Gastrocnemius medialis (tissue), 4 donors: ENCODE data around the gene C3orf22. TPM values are rescaled to one million over a fixed set of nuclear protein-coding genes. Genes with fewer than 3 reads are reported as not detected.

Experiments used
- ATAC-seq, 2 donors: fragments of 150-250 bp; one replicate each; pipeline ENCODE4 v1.9.1; 2016
- DNase-seq, 2 donors: peaks; one replicate each; pipeline ENCODE4 v3.0.0-alpha.2; 2019
- H3K27ac ChIP-seq, 4 donors: fragments of 200-600 bp; sonication (generic); 1 replicate in 1 of 4; 2 replicates in 3 of 4; pipeline ENCODE4 v1.5.1; 2016 to 2018; ENCODE audit warnings: mild to moderate bottlenecking in 2 of 4, moderate library complexity in 1 of 4
- H3K27me3 ChIP-seq, 3 donors: fragments of 200-600 bp; sonication (generic) in 2 of 3; 1 replicate in 1 of 3; 2 replicates in 2 of 3; pipeline versions ENCODE4 v1.5.1 to v1.6.0; 2016 to 2019; ENCODE audit warnings: mild to moderate bottlenecking in 1 of 3, moderate library complexity in 1 of 3
- H3K36me3 ChIP-seq, 2 donors: fragments of 200-600 bp; sonication (generic) in 1 of 2; one replicate each; pipeline ENCODE4 v1.5.1; 2017 to 2018
- H3K4me1 ChIP-seq, 2 donors: fragments of 200-600 bp; sonication (generic) in 1 of 2; one replicate each; pipeline ENCODE4 v1.5.1; 2016 to 2017; ENCODE audit warnings: mild to moderate bottlenecking in 2 of 2
- H3K4me3 ChIP-seq, 4 donors: fragments of 200-600 bp; sonication (generic) in 3 of 4; 1 replicate in 1 of 4; 2 replicates in 3 of 4; pipeline ENCODE4 v1.5.1; 2016 to 2019; ENCODE audit warnings: mild to moderate bottlenecking in 2 of 4
- H3K9me3 ChIP-seq, 3 donors: fragments of 200-600 bp; sonication (generic) in 2 of 3; 1 replicate in 1 of 3; 2 replicates in 2 of 3; pipeline ENCODE4 v1.5.1; 2016 to 2019
- POLR2A ChIP-seq, 2 donors: fragments of 450-650 bp; IDR thresholded peaks; one replicate each; pipeline ENCODE4 v1.6.1; 2017; ENCODE audit warnings: antibody characterized with exemption in 2 of 2, mild to moderate bottlenecking in 2 of 2, moderate library complexity in 2 of 2
- in situ Hi-C, 4 donors: fragments of 200-750 bp; cut with MboI; loops; one replicate each; pipeline versions ENCODE4 v1.15.0 to v1.8.0; 2017; ENCODE audit warnings: low sequenced_read_pairs in 4 of 4
- intact Hi-C: fragments of 100-400 bp; cut with DNase I; formaldehyde crosslinking; loops from one replicate; pipeline ENCODE4 v1.15.1; 2023; ENCODE audit warnings: low total_unique reads
- total RNA-seq, 4 donors: library from RNA; depleted of rRNA; stranded (reverse); fragments of >200 nt; gene quantifications; one replicate each; pipeline versions ENCODE4 v1.1.0 to v1.2.3, GENCODE V29; 2016
- TF ChIP-seq, protein P1 (sequence below), 5 experiments: fragments of 450-650 bp in 3 of 5; fragments of 200-600 bp in 2 of 5; sonication (generic) in 2 of 5; IDR thresholded peaks in 4 of 5; conservative IDR thresholded peaks in 1 of 5; 1 replicate in 4 of 5; 2 replicates in 1 of 5; pipeline ENCODE4 v1.5.1; 2016 to 2019; ENCODE audit warnings: antibody characterized with exemption in 5 of 5, mild to moderate bottlenecking in 3 of 5, moderate library complexity in 3 of 5

The C3orf22 gene
- total RNA-seq, 4 donors from 2014 or later = not detected

- intact Hi-C loops (no loop called here), in situ Hi-C loops (no loop called here)
- TF ChIP-seq, protein P1, sequence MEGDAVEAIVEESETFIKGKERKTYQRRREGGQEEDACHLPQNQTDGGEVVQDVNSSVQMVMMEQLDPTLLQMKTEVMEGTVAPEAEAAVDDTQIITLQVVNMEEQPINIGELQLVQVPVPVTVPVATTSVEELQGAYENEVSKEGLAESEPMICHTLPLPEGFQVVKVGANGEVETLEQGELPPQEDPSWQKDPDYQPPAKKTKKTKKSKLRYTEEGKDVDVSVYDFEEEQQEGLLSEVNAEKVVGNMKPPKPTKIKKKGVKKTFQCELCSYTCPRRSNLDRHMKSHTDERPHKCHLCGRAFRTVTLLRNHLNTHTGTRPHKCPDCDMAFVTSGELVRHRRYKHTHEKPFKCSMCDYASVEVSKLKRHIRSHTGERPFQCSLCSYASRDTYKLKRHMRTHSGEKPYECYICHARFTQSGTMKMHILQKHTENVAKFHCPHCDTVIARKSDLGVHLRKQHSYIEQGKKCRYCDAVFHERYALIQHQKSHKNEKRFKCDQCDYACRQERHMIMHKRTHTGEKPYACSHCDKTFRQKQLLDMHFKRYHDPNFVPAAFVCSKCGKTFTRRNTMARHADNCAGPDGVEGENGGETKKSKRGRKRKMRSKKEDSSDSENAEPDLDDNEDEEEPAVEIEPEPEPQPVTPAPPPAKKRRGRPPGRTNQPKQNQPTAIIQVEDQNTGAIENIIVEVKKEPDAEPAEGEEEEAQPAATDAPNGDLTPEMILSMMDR (IDR thresholded peaks at IDR 0.05 in 4 of 5, conservative IDR thresholded peaks at IDR 0.05 in 1 of 5) = no peak
- no peak for TF ChIP-seq POLR2A (IDR thresholded peaks at IDR 0.05)
- no peaks in the 10 kb centered on the region for H3K36me3 ChIP-seq
- DNase-seq = no peak
- ATAC-seq = peak in 1 of 2 donors; percentile 36
- no peak overlapping the region for H3K4me3 ChIP-seq
- no peaks in the 10 kb centered on the region for H3K9me3 ChIP-seq
- peaks cover 0 to 6% of the 10 kb centered on the region in 2 donors for H3K4me1 ChIP-seq
- no peaks in the 10 kb centered on the region for H3K27me3 ChIP-seq
- no peak overlapping the region for H3K27ac ChIP-seq
These were observed 46.7 kb downstream of the C3orf22 start for GRCh38 chr3:126512026-126512425.

- intact Hi-C loops (no loop called here), in situ Hi-C loops (no loop called here)
- DNase-seq (no peak), ATAC-seq (peak in 1 of 2 donors; percentile 16)
- no peaks in the 10 kb centered on the region for H3K27me3 ChIP-seq
- no peaks in the 10 kb centered on the region for H3K9me3 ChIP-seq
- peaks cover 0 to 6% of the 10 kb centered on the region in 2 donors for H3K4me1 ChIP-seq
- H3K4me3 ChIP-seq = no peak overlapping the region
- no peaks in the 10 kb centered on the region for H3K36me3 ChIP-seq
- H3K27ac ChIP-seq = no peak overlapping the region
- TF ChIP-seq, protein P1 (IDR thresholded peaks at IDR 0.05 in 4 of 5, conservative IDR thresholded peaks at IDR 0.05 in 1 of 5) = no peak
- TF ChIP-seq POLR2A (IDR thresholded peaks at IDR 0.05) = no peak
These were observed 47.4 kb downstream of the C3orf22 start for GRCh38 chr3:126511291-126511690.

- ATAC-seq = no peak
- no peaks in the 10 kb centered on the region for H3K27me3 ChIP-seq
- H3K4me3 ChIP-seq = no peak overlapping the region
- TF ChIP-seq, protein P1 (IDR thresholded peaks at IDR 0.05 in 4 of 5, conservative IDR thresholded peaks at IDR 0.05 in 1 of 5) = no peak
- TF ChIP-seq POLR2A (IDR thresholded peaks at IDR 0.05) = no peak
- no peaks in the 10 kb centered on the region for H3K36me3 ChIP-seq
- H3K9me3 ChIP-seq = no peaks in the 10 kb centered on the region
- no peak overlapping the region for H3K27ac ChIP-seq
- intact Hi-C loops = no loop called here
- in situ Hi-C loops = no loop called here
- DNase-seq = no peak
- peaks cover 0 to 6% of the 10 kb centered on the region in 2 donors for H3K4me1 ChIP-seq
These were observed 48.3 kb downstream of the C3orf22 start for GRCh38 chr3:126510308-126510910.

GRCh38 chr3:126509597-126510307 is 49.0 kb downstream of the C3orf22 start:
- DNase-seq (no peak), ATAC-seq (no peak)
- in situ Hi-C loops (no loop called here), intact Hi-C loops (no loop called here)
- Histone ChIP-seq H3K9me3 (no peaks in the 10 kb centered on the region), H3K4me3 (no peak overlapping the region), H3K36me3 (no peaks in the 10 kb centered on the region), H3K27ac (no peak overlapping the region), H3K4me1 (peaks cover 0 to 6% of the 10 kb centered on the region in 2 donors), H3K27me3 (no peaks in the 10 kb centered on the region)
- TF ChIP-seq POLR2A (IDR thresholded peaks at IDR 0.05) = no peak
- TF ChIP-seq, protein P1 (IDR thresholded peaks at IDR 0.05 in 4 of 5, conservative IDR thresholded peaks at IDR 0.05 in 1 of 5) = no peak
